GM12878 (cell line): ENCODE results near the gene TRPM5. TPM values are rescaled to one million over a fixed set of nuclear protein-coding genes. Genes with fewer than 3 reads are reported as not detected.

Experiments used
- ATAC-seq: fragments of 200-7000 bp; cut with Tn5 transposase; 3 replicates; pipeline ENCODE4 v1.9.1; 2020; ENCODE audit warnings: mild to moderate bottlenecking, moderate library complexity
- BruUV-seq: library from RNA; stranded (reverse); fragments of 400-500 nt; replicated peaks from 2 replicates; lab custom pipeline; 2021; lab: Mats Ljungman, UMichigan
- CTCF ChIA-PET: fragments of 300-600 bp; sonication (Branson Sonifier 250); formaldehyde crosslinking; extraction: SDS; loops from one replicate; lab custom pipeline; 2021; ENCODE audit warnings: inconsistent platforms; lab: Yijun Ruan, JAX
- POLR2A ChIA-PET: fragments of 350-600 bp; formaldehyde crosslinking; extraction: SDS; loops from one replicate; lab custom pipeline; 2021; ENCODE audit warnings: inconsistent platforms; lab: Charles Lee
- RAD21 ChIA-PET: fragments of 300-600 bp; sonication (Branson Sonifier 250); formaldehyde crosslinking; loops from one replicate; lab custom pipeline; 2023; ENCODE audit warnings: antibody characterized with exemption; ENCODE audit not compliant: unreplicated experiment; lab: Charles Lee
- SMC1A ChIA-PET: fragments of 300-600 bp; sonication (Branson Sonifier 250); formaldehyde crosslinking; loops from one replicate; lab custom pipeline; 2023; ENCODE audit not compliant: unreplicated experiment, uncharacterized antibody; lab: Charles Lee
- DNase-seq: peaks from one replicate; pipeline ENCODE4 v3.0.0-alpha.2; 2011; ENCODE audit warnings: low read depth, low spot score
- FAIRE-seq: peaks from 3 replicates; lab custom pipeline; 2011; peaks lifted over from hg19 to GRCh38; lab: Jason Lieb, UNC
- H2AFZ ChIP-seq: 2 replicates; pipeline ENCODE4 v1.6.0; 2011; ENCODE audit warnings: low read depth, low read length, control low read depth; ENCODE audit not compliant: control insufficient read depth
- H3K27ac ChIP-seq: 2 replicates; pipeline ENCODE4 v1.5.1; 2011; ENCODE audit warnings: control low read depth; ENCODE audit not compliant: control insufficient read depth, insufficient read depth
- H3K27me3 ChIP-seq, 2 experiments: replicated peaks in 1 of 2; 2 replicates each; pipeline versions ENCODE4 v1.6.0 to v1.6.1; 2011; ENCODE audit warnings: low read length in 1 of 2; ENCODE audit not compliant: control insufficient read depth in 2 of 2, insufficient read depth in 2 of 2
- H3K36me3 ChIP-seq, 2 experiments: 2 replicates each; pipeline ENCODE4 v1.5.1; 2011; ENCODE audit warnings: low read length in 1 of 2; ENCODE audit not compliant: control insufficient read depth in 2 of 2, insufficient read depth in 2 of 2
- H3K4me1 ChIP-seq: 2 replicates; pipeline ENCODE4 v1.6.1; 2011; ENCODE audit warnings: mild to moderate bottlenecking, low read length, moderate library complexity, mixed read lengths; ENCODE audit not compliant: control insufficient read depth, insufficient read depth
- H3K4me2 ChIP-seq: 2 replicates; pipeline ENCODE4 v1.6.0; 2011; ENCODE audit warnings: control low read depth; ENCODE audit not compliant: control insufficient read depth, insufficient read depth
- H3K4me3 ChIP-seq: fragments of 200-600 bp; sonication (generic); 2 replicates; pipeline ENCODE4 v1.5.1; 2016
- H3K79me2 ChIP-seq: 2 replicates; pipeline ENCODE4 v1.6.0; 2011; ENCODE audit warnings: low read length; ENCODE audit not compliant: control insufficient read depth, insufficient read depth
- H3K9ac ChIP-seq: 2 replicates; pipeline ENCODE4 v1.8.0; 2011; ENCODE audit warnings: low read length, control low read depth, mixed read lengths; ENCODE audit not compliant: control insufficient read depth, insufficient read depth
- H3K9me3 ChIP-seq: replicated peaks from 3 replicates; pipeline ENCODE4 v1.5.1; 2011; ENCODE audit warnings: mild to moderate bottlenecking, low read length; ENCODE audit not compliant: control insufficient read depth, insufficient read depth
- H4K20me1 ChIP-seq: 2 replicates; pipeline ENCODE4 v1.6.0; 2011; ENCODE audit not compliant: control insufficient read depth, insufficient read depth
- ATF7 ChIP-seq: fragments of 450-650 bp; IDR thresholded peaks from 2 replicates; pipeline ENCODE4 v1.6.1; 2016; ENCODE audit warnings: low read depth, mild to moderate bottlenecking
- BRCA1 ChIP-seq: IDR thresholded peaks from 2 replicates; pipeline ENCODE4 v1.6.1; 2011; ENCODE audit warnings: low read depth, low read length, improper control_type of control experiment
- CBFB ChIP-seq: IDR thresholded peaks from 2 replicates; pipeline ENCODE4 v1.6.1; 2016; ENCODE audit warnings: antibody characterized with exemption, low read depth
- CBX5 ChIP-seq: sonication (generic); IDR thresholded peaks from 2 replicates; pipeline ENCODE4 v1.6.1; 2016; ENCODE audit warnings: low read depth, moderate library complexity, mild to moderate bottlenecking, inconsistent platforms
- MEF2B ChIP-seq: fragments of 450-650 bp; IDR thresholded peaks from 2 replicates; pipeline ENCODE4 v1.6.1; 2018; ENCODE audit warnings: mild to moderate bottlenecking, moderate library complexity; ENCODE audit not compliant: partially characterized antibody, poor library complexity, severe bottlenecking
- SIN3A ChIP-seq: IDR thresholded peaks from 2 replicates; pipeline ENCODE4 v1.6.1; 2012; ENCODE audit warnings: low read depth, low read length, improper control_type of control experiment
- SUPT20H ChIP-seq: IDR thresholded peaks from 2 replicates; pipeline ENCODE4 v1.6.1; 2011; ENCODE audit warnings: low read depth, mild to moderate bottlenecking, low read length, moderate library complexity, borderline replicate concordance; ENCODE audit not compliant: control insufficient read depth
- WGBS: methylation state at CpG from one replicate; pipeline ENCODE4 v1.1.6; 2016; ENCODE audit warnings: low lambda C conversion rate; ENCODE audit not compliant: insufficient replicate concordance, insufficient coverage; ENCODE audit errors: missing lambda C conversion rate; 5-methylcytosine and 5-hydroxymethylcytosine counted together
- in situ Hi-C: fragments of 300-500 bp; cut with MboI; formaldehyde crosslinking; loops from 9 replicates; pipeline ENCODE4 v1.14.3; 2018; ENCODE audit warnings: mixed read lengths
- intact Hi-C: fragments of 100-400 bp; cut with micrococcal nuclease; formaldehyde crosslinking; loops from one replicate; pipeline ENCODE4 v1.14.2; 2022; ENCODE audit not compliant: unreplicated experiment
- polyA plus RNA-seq, 11 experiments: library from polyadenylated mRNA; depleted of rRNA in 4 of 11; unstranded in 6 of 11; stranded (reverse) in 5 of 11; fragments of >200 nt; fragmentation: Nextera tagmentation in 4 of 11; fragmentation: Illumina TruSeq in 1 of 11; extraction: Ambion mirVana in 4 of 11; extraction: Trizol in 1 of 11; gene quantifications; 1 replicate in 1 of 11; 2 replicates in 10 of 11; pipeline versions ENCODE4 v1.2.1 to v1.2.3, GENCODE V29; 2011 to 2016; ENCODE audit warnings: inconsistent platforms in 2 of 11, missing spikeins in 2 of 11, low read depth in 1 of 11
- total RNA-seq, 4 experiments: library from RNA; depleted of rRNA in 3 of 4; stranded (reverse); fragments of >200 nt in 3 of 4; fragmentation: Illumina TruSeq in 1 of 4; extraction: Trizol in 1 of 4; gene quantifications; 2 replicates each; pipeline versions ENCODE4 v1.2.1 to v1.2.3, GENCODE V29; 2013 to 2021
- TF ChIP-seq, protein P1 (sequence below): fragments of 450-650 bp; IDR thresholded peaks from 2 replicates; pipeline ENCODE4 v1.6.1; 2016; ENCODE audit warnings: mild to moderate bottlenecking, moderate library complexity, borderline replicate concordance
- TF ChIP-seq, protein P2 (sequence below): fragments of 150-350 bp; IDR thresholded peaks from 2 replicates; pipeline ENCODE4 v1.6.1; 2014; ENCODE audit warnings: mild to moderate bottlenecking, low read depth, low read length
- TF ChIP-seq, protein P3 (sequence below): IDR thresholded peaks from 2 replicates; pipeline ENCODE4 v1.6.1; 2012; ENCODE audit warnings: low read depth, low read length, improper control_type of control experiment

Gene TRPM5
- total and polyA plus RNA-seq, 10 of the 15 experiments (the other 5 are each of a cell fraction or from before 2014, with no cell fraction given), result not detected

DNA sequence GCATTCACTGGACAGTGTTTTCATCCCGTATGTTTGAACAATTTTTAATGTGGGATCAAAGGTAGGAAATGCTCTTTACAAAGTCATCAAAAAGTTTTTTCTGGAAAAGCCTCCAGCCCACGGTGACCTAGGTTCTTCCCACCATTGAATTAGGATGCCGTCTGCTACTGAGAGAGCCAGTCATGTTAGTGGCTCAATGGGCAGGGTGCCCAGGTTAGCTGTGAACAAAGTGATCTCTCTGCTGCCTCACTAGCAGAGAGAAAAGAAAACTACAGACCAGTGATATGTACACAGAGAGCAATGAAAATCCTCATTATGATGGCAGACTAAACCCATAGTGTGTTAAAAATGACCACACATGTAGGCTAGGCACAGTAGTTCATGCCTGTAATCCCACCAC, 32.9 kb upstream of the TRPM5 start (continued):
- TF ChIP-seq, protein P1, sequence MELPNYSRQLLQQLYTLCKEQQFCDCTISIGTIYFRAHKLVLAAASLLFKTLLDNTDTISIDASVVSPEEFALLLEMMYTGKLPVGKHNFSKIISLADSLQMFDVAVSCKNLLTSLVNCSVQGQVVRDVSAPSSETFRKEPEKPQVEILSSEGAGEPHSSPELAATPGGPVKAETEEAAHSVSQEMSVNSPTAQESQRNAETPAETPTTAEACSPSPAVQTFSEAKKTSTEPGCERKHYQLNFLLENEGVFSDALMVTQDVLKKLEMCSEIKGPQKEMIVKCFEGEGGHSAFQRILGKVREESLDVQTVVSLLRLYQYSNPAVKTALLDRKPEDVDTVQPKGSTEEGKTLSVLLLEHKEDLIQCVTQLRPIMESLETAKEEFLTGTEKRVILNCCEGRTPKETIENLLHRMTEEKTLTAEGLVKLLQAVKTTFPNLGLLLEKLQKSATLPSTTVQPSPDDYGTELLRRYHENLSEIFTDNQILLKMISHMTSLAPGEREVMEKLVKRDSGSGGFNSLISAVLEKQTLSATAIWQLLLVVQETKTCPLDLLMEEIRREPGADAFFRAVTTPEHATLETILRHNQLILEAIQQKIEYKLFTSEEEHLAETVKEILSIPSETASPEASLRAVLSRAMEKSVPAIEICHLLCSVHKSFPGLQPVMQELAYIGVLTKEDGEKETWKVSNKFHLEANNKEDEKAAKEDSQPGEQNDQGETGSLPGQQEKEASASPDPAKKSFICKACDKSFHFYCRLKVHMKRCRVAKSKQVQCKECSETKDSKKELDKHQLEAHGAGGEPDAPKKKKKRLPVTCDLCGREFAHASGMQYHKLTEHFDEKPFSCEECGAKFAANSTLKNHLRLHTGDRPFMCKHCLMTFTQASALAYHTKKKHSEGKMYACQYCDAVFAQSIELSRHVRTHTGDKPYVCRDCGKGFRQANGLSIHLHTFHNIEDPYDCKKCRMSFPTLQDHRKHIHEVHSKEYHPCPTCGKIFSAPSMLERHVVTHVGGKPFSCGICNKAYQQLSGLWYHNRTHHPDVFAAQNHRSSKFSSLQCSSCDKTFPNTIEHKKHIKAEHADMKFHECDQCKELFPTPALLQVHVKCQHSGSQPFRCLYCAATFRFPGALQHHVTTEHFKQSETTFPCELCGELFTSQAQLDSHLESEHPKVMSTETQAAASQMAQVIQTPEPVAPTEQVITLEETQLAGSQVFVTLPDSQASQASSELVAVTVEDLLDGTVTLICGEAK, result no peak
- TF ChIP-seq SUPT20H (no peak), BRCA1 (no peak), CBX5 (no peak)

DNA sequence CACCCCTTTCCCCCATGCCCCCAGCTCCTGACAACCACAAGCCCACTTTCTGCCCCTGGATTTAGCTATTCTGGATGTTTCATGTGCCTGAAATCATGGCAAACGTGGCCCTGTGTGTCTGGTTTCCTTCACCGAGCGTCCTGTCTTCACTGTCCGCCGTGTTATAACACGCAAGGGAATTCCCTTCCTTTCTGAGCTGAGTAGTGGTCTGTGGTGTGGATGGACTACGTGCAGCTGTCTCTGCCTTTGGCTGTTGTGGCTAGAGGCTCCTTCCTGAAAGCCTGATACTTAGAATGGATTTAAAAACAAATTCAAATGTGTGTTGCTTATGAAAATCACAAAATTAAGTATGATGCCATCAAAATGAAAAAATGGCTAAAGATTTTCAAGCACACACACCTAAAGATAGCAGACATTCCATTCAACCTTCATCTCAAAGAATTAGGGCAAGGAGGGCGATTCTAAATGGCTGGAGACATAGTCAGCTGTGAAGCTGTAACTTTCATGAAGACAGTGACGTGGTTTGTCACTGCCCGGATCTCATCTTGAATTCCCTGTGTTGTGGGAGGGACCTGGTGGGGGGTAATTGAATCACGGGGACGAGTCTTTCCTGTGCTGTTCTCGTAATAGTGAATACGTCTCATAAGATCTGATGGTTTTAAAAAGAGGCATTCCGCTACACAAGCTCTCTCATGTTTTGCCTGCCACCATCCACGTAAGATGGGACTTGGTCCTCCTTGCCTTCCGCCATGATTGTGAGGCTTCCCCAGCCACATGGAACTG, 31.0 kb upstream of the TRPM5 start:
- 42% methylated on average over 17 of the region's 17 CpGs for WGBS
- ChIA-PET SMC1A (no interaction called here), RAD21 (no interaction called here), POLR2A (no interaction called here), CTCF (interaction anchor here (1.2 kb wide), 1 partner anchor 413 kb away, joined by 3 read pairs; no protein-coding TSS in a partner anchor)
- Histone ChIP-seq H3K9ac (no peak overlapping the region), H3K36me3 (no peaks in the 10 kb centered on the region), H2AFZ (no peak overlapping the region), H3K9me3 (no peaks in the 10 kb centered on the region; the same call in 2 of the 3 replicates), H3K27me3 (no peaks in the 10 kb centered on the region), H3K4me1 (no peaks in the 10 kb centered on the region), H3K4me3 (no peak overlapping the region), H4K20me1 (no peaks in the 10 kb centered on the region), H3K4me2 (no peak overlapping the region), H3K79me2 (no peaks in the 10 kb centered on the region), H3K27ac (no peak overlapping the region)
- no peak for FAIRE-seq
- in situ Hi-C loops (no loop called here), intact Hi-C loops (no loop called here)
- no peak for DNase-seq
- BruUV-seq, result no TSS peak
- ATAC-seq, result no peak
- TF ChIP-seq, protein P2, sequence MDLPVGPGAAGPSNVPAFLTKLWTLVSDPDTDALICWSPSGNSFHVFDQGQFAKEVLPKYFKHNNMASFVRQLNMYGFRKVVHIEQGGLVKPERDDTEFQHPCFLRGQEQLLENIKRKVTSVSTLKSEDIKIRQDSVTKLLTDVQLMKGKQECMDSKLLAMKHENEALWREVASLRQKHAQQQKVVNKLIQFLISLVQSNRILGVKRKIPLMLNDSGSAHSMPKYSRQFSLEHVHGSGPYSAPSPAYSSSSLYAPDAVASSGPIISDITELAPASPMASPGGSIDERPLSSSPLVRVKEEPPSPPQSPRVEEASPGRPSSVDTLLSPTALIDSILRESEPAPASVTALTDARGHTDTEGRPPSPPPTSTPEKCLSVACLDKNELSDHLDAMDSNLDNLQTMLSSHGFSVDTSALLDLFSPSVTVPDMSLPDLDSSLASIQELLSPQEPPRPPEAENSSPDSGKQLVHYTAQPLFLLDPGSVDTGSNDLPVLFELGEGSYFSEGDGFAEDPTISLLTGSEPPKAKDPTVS, result no peak
- no peak for TF ChIP-seq SIN3A
- TF ChIP-seq, protein P3, sequence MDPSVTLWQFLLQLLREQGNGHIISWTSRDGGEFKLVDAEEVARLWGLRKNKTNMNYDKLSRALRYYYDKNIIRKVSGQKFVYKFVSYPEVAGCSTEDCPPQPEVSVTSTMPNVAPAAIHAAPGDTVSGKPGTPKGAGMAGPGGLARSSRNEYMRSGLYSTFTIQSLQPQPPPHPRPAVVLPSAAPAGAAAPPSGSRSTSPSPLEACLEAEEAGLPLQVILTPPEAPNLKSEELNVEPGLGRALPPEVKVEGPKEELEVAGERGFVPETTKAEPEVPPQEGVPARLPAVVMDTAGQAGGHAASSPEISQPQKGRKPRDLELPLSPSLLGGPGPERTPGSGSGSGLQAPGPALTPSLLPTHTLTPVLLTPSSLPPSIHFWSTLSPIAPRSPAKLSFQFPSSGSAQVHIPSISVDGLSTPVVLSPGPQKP, result no peak
- TF ChIP-seq MEF2B, result no peak
- no peak for TF ChIP-seq CBFB
- no peak for TF ChIP-seq ATF7
